GM23338 (cell line): Measurements from ENCODE around the gene FAXC. TPM values are rescaled to one million over a fixed set of nuclear protein-coding genes. Genes with fewer than 3 reads are reported as not detected.

Experiments
- ATAC-seq: fragments of 200-7000 bp; cut with Tn5 transposase; 3 replicates; pipeline ENCODE4 v1.9.1; 2020
- DNase-seq: peaks from one replicate; pipeline ENCODE4 v3.0.0-alpha.2; 2015; ENCODE audit warnings: low spot score
- H2AFZ ChIP-seq: fragments of 200-600 bp; sonication (generic); 2 replicates; pipeline ENCODE4 v1.8.0; 2016; ENCODE audit warnings: antibody characterized with exemption, mild to moderate bottlenecking, moderate library complexity
- H3F3A ChIP-seq: fragments of 200-600 bp; sonication (generic); replicated peaks from 2 replicates; pipeline ENCODE4 v1.8.0; 2017; ENCODE audit warnings: antibody characterized with exemption, mixed run types, low read depth
- H3K27ac ChIP-seq: fragments of 200-600 bp; sonication (generic); 2 replicates; pipeline ENCODE4 v1.6.1; 2016; ENCODE audit warnings: low read depth
- H3K27me3 ChIP-seq: fragments of 200-600 bp; sonication (generic); 2 replicates; pipeline ENCODE4 v1.8.0; 2016; ENCODE audit warnings: mild to moderate bottlenecking, mixed run types, moderate library complexity; ENCODE audit not compliant: insufficient read depth
- H3K36me3 ChIP-seq: fragments of 200-600 bp; sonication (generic); 2 replicates; pipeline ENCODE4 v1.8.0; 2016; ENCODE audit warnings: mild to moderate bottlenecking; ENCODE audit not compliant: insufficient read depth
- H3K4me1 ChIP-seq: fragments of 200-600 bp; sonication (generic); 2 replicates; pipeline ENCODE4 v1.8.0; 2016; ENCODE audit warnings: mild to moderate bottlenecking, moderate library complexity; ENCODE audit not compliant: insufficient read depth
- H3K4me2 ChIP-seq: fragments of 200-600 bp; sonication (generic); 2 replicates; pipeline ENCODE4 v1.7.1; 2017; ENCODE audit warnings: mixed run types
- H3K4me3 ChIP-seq: fragments of 200-600 bp; sonication (generic); 2 replicates; pipeline ENCODE4 v1.6.1; 2016; ENCODE audit warnings: mixed run types
- H3K79me2 ChIP-seq: fragments of 200-600 bp; sonication (generic); replicated peaks from 2 replicates; pipeline ENCODE4 v1.8.0; 2017; ENCODE audit warnings: mild to moderate bottlenecking; ENCODE audit not compliant: insufficient read depth
- H3K9me2 ChIP-seq: fragments of 200-600 bp; sonication (generic); 2 replicates; pipeline ENCODE4 v1.8.0; 2017; ENCODE audit not compliant: insufficient read depth
- H4K20me1 ChIP-seq: fragments of 200-600 bp; sonication (generic); replicated peaks from 2 replicates; pipeline ENCODE4 v1.8.0; 2017; ENCODE audit warnings: mild to moderate bottlenecking; ENCODE audit not compliant: insufficient read depth
- H3K27ac Mint-ChIP-seq: 2 replicates; pipeline ENCODE4 v1.8.0; 2020; ENCODE audit warnings: inconsistent platforms, mild to moderate bottlenecking, moderate library complexity, mixed read lengths
- H3K27me3 Mint-ChIP-seq: 3 replicates; pipeline ENCODE4 v1.8.0; 2022; ENCODE audit warnings: low read depth, mild to moderate bottlenecking, moderate library complexity, mixed read lengths, inconsistent platforms; ENCODE audit not compliant: insufficient read depth, poor library complexity
- H3K36me3 Mint-ChIP-seq: 3 replicates; pipeline ENCODE4 v1.8.0; 2021; ENCODE audit warnings: low read depth, mild to moderate bottlenecking, inconsistent platforms, moderate library complexity, mixed read lengths
- H3K4me1 Mint-ChIP-seq: 3 replicates; pipeline ENCODE4 v1.8.0; 2020; ENCODE audit warnings: mild to moderate bottlenecking, inconsistent platforms, mixed read lengths
- H3K4me3 Mint-ChIP-seq: 3 replicates; pipeline ENCODE4 v1.8.0; 2021; ENCODE audit warnings: moderate library complexity, mild to moderate bottlenecking, inconsistent platforms, mixed read lengths
- H3K9me3 Mint-ChIP-seq: 3 replicates; pipeline ENCODE4 v1.8.0; 2020; ENCODE audit warnings: moderate library complexity, mild to moderate bottlenecking, inconsistent platforms, mixed read lengths
- CREB1 ChIP-seq: fragments of 250-450 bp; sonication (Bioruptor Pico); IDR thresholded peaks from 2 replicates; pipeline ENCODE4 v1.5.0; 2020; ENCODE audit warnings: low read depth, mild to moderate bottlenecking, moderate library complexity
- EZH2 ChIP-seq: fragments of 200-600 bp; sonication (generic); IDR thresholded peaks from one replicate; pipeline ENCODE4 v1.8.0; 2017; ENCODE audit warnings: antibody characterized with exemption, mild to moderate bottlenecking, low read depth; ENCODE audit not compliant: unreplicated experiment
- EZH2phosphoT487 ChIP-seq: fragments of 200-600 bp; sonication (generic); IDR thresholded peaks from one replicate; pipeline ENCODE4 v1.8.1; 2018; ENCODE audit warnings: antibody characterized with exemption; ENCODE audit not compliant: unreplicated experiment
- JUNB ChIP-seq: IDR thresholded peaks from one replicate; pipeline ENCODE4 v1.6.1; 2016; ENCODE audit warnings: antibody characterized with exemption; ENCODE audit not compliant: unreplicated experiment
- NANOG ChIP-seq: IDR thresholded peaks from 2 replicates; pipeline ENCODE4 v1.6.1; 2016; ENCODE audit warnings: antibody characterized with exemption, borderline replicate concordance
- POLR2AphosphoS5 ChIP-seq: IDR thresholded peaks from 2 replicates; pipeline ENCODE4 v1.6.1; 2016; ENCODE audit warnings: antibody characterized with exemption, low read depth
- STAT1 ChIP-seq: IDR thresholded peaks from one replicate; pipeline ENCODE4 v1.6.1; 2016; ENCODE audit warnings: antibody characterized with exemption; ENCODE audit not compliant: unreplicated experiment
- ZNF114 ChIP-seq: fragments of 250-450 bp; sonication (Bioruptor Pico); IDR thresholded peaks from 2 replicates; pipeline ENCODE4 v1.5.0; 2020; ENCODE audit warnings: mild to moderate bottlenecking, moderate library complexity
- ZNF331 ChIP-seq: fragments of 250-450 bp; sonication (Bioruptor Pico); IDR thresholded peaks from 2 replicates; pipeline ENCODE4 v1.5.0; 2020; ENCODE audit warnings: low read depth, mild to moderate bottlenecking, moderate library complexity
- polyA plus RNA-seq: library from polyadenylated mRNA; unstranded; fragments of >200 nt; fragmentation: Nextera tagmentation; extraction: Ambion mirVana; gene quantifications from 2 replicates; pipeline ENCODE4 v1.2.1, GENCODE V29; 2016
- total RNA-seq: library from RNA; depleted of rRNA; stranded (reverse); fragments of >200 nt; shearing (Covaris generic); gene quantifications from 2 replicates; pipeline ENCODE4 v1.2.3, GENCODE V29; 2014
- TF ChIP-seq, protein P1 (sequence below): fragments of 250-450 bp; sonication (Bioruptor Pico); IDR thresholded peaks from 2 replicates; pipeline ENCODE4 v1.5.0; 2020; ENCODE audit warnings: mild to moderate bottlenecking, moderate library complexity
- TF ChIP-seq, protein P2 (sequence below), 2 experiments: fragments of 200-600 bp in 1 of 2; sonication (generic) in 1 of 2; conservative IDR thresholded peaks; 2 replicates each; pipeline versions ENCODE4 v1.5.1 to v1.6.1; 2016 to 2017; ENCODE audit warnings: antibody characterized with exemption in 2 of 2, low read depth in 2 of 2, mild to moderate bottlenecking in 2 of 2, moderate library complexity in 1 of 2
- TF ChIP-seq, protein P3 (sequence below): IDR thresholded peaks from one replicate; pipeline ENCODE4 v1.6.1; 2018; ENCODE audit warnings: antibody characterized with exemption; ENCODE audit not compliant: unreplicated experiment
- TF ChIP-seq, protein P4 (sequence below): IDR thresholded peaks from 2 replicates; pipeline ENCODE4 v1.6.1; 2016; ENCODE audit warnings: antibody characterized with exemption

FAXC gene
- total and polyA plus RNA-seq, 2 experiments from 2014 or later = 10.5 to 15.2 TPM

GRCh38 chr6:99384507-99384906 is 35.0 kb upstream of the FAXC start:
- no peaks in the 10 kb centered on the region for H3K36me3 ChIP-seq
- Mint-ChIP-seq H3K27ac (no peak overlapping the region; the same call in 1 of the 2 replicates), H3K36me3 (no peaks in the 10 kb centered on the region), H3K4me1 (no peaks in the 10 kb centered on the region), H3K27me3 (no peaks in the 10 kb centered on the region), H3K4me3 (no peak overlapping the region), H3K9me3 (no peaks in the 10 kb centered on the region)
- ATAC-seq = no peak
- H3K27ac ChIP-seq = no peak overlapping the region
- no peaks in the 10 kb centered on the region for H3F3A ChIP-seq
- TF ChIP-seq, protein P1, sequence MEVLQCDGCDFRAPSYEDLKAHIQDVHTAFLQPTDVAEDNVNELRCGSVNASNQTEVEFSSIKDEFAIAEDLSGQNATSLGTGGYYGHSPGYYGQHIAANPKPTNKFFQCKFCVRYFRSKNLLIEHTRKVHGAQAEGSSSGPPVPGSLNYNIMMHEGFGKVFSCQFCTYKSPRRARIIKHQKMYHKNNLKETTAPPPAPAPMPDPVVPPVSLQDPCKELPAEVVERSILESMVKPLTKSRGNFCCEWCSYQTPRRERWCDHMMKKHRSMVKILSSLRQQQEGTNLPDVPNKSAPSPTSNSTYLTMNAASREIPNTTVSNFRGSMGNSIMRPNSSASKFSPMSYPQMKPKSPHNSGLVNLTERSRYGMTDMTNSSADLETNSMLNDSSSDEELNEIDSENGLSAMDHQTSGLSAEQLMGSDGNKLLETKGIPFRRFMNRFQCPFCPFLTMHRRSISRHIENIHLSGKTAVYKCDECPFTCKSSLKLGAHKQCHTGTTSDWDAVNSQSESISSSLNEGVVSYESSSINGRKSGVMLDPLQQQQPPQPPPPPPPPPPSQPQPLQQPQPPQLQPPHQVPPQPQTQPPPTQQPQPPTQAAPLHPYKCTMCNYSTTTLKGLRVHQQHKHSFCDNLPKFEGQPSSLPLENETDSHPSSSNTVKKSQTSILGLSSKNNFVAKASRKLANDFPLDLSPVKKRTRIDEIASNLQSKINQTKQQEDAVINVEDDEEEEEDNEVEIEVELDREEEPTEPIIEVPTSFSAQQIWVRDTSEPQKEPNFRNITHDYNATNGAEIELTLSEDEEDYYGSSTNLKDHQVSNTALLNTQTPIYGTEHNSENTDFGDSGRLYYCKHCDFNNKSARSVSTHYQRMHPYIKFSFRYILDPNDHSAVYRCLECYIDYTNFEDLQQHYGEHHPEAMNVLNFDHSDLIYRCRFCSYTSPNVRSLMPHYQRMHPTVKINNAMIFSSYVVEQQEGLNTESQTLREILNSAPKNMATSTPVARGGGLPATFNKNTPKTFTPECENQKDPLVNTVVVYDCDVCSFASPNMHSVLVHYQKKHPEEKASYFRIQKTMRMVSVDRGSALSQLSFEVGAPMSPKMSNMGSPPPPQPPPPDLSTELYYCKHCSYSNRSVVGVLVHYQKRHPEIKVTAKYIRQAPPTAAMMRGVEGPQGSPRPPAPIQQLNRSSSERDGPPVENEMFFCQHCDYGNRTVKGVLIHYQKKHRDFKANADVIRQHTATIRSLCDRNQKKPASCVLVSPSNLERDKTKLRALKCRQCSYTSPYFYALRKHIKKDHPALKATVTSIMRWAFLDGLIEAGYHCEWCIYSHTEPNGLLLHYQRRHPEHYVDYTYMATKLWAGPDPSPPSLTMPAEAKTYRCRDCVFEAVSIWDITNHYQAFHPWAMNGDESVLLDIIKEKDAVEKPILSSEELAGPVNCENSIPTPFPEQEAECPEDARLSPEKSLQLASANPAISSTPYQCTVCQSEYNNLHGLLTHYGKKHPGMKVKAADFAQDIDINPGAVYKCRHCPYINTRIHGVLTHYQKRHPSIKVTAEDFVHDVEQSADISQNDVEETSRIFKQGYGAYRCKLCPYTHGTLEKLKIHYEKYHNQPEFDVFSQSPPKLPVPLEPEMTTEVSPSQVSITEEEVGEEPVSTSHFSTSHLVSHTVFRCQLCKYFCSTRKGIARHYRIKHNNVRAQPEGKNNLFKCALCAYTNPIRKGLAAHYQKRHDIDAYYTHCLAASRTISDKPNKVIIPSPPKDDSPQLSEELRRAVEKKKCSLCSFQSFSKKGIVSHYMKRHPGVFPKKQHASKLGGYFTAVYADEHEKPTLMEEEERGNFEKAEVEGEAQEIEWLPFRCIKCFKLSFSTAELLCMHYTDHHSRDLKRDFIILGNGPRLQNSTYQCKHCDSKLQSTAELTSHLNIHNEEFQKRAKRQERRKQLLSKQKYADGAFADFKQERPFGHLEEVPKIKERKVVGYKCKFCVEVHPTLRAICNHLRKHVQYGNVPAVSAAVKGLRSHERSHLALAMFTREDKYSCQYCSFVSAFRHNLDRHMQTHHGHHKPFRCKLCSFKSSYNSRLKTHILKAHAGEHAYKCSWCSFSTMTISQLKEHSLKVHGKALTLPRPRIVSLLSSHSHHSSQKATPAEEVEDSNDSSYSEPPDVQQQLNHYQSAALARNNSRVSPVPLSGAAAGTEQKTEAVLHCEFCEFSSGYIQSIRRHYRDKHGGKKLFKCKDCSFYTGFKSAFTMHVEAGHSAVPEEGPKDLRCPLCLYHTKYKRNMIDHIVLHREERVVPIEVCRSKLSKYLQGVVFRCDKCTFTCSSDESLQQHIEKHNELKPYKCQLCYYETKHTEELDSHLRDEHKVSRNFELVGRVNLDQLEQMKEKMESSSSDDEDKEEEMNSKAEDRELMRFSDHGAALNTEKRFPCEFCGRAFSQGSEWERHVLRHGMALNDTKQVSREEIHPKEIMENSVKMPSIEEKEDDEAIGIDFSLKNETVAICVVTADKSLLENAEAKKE (CRISPR knock-in tag) = no peak
- TF ChIP-seq, protein P2, sequence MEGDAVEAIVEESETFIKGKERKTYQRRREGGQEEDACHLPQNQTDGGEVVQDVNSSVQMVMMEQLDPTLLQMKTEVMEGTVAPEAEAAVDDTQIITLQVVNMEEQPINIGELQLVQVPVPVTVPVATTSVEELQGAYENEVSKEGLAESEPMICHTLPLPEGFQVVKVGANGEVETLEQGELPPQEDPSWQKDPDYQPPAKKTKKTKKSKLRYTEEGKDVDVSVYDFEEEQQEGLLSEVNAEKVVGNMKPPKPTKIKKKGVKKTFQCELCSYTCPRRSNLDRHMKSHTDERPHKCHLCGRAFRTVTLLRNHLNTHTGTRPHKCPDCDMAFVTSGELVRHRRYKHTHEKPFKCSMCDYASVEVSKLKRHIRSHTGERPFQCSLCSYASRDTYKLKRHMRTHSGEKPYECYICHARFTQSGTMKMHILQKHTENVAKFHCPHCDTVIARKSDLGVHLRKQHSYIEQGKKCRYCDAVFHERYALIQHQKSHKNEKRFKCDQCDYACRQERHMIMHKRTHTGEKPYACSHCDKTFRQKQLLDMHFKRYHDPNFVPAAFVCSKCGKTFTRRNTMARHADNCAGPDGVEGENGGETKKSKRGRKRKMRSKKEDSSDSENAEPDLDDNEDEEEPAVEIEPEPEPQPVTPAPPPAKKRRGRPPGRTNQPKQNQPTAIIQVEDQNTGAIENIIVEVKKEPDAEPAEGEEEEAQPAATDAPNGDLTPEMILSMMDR (conservative IDR thresholded peaks at IDR 0.05; ENCODE audit: low read depth in 2 of 2) = no peak
- TF ChIP-seq EZH2 = no peak
- TF ChIP-seq, protein P3, sequence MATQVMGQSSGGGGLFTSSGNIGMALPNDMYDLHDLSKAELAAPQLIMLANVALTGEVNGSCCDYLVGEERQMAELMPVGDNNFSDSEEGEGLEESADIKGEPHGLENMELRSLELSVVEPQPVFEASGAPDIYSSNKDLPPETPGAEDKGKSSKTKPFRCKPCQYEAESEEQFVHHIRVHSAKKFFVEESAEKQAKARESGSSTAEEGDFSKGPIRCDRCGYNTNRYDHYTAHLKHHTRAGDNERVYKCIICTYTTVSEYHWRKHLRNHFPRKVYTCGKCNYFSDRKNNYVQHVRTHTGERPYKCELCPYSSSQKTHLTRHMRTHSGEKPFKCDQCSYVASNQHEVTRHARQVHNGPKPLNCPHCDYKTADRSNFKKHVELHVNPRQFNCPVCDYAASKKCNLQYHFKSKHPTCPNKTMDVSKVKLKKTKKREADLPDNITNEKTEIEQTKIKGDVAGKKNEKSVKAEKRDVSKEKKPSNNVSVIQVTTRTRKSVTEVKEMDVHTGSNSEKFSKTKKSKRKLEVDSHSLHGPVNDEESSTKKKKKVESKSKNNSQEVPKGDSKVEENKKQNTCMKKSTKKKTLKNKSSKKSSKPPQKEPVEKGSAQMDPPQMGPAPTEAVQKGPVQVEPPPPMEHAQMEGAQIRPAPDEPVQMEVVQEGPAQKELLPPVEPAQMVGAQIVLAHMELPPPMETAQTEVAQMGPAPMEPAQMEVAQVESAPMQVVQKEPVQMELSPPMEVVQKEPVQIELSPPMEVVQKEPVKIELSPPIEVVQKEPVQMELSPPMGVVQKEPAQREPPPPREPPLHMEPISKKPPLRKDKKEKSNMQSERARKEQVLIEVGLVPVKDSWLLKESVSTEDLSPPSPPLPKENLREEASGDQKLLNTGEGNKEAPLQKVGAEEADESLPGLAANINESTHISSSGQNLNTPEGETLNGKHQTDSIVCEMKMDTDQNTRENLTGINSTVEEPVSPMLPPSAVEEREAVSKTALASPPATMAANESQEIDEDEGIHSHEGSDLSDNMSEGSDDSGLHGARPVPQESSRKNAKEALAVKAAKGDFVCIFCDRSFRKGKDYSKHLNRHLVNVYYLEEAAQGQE = no peak
- no peak for TF ChIP-seq EZH2phosphoT487
- TF ChIP-seq ZNF114 = no peak
- TF ChIP-seq NANOG = no peak
- no peak for TF ChIP-seq CREB1 (CRISPR knock-in tag)
- no peak for TF ChIP-seq JUNB
- TF ChIP-seq, protein P4, sequence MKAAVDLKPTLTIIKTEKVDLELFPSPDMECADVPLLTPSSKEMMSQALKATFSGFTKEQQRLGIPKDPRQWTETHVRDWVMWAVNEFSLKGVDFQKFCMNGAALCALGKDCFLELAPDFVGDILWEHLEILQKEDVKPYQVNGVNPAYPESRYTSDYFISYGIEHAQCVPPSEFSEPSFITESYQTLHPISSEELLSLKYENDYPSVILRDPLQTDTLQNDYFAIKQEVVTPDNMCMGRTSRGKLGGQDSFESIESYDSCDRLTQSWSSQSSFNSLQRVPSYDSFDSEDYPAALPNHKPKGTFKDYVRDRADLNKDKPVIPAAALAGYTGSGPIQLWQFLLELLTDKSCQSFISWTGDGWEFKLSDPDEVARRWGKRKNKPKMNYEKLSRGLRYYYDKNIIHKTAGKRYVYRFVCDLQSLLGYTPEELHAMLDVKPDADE = no peak
- TF ChIP-seq STAT1 = no peak
- TF ChIP-seq ZNF331 (CRISPR knock-in tag) = no peak
- TF ChIP-seq POLR2AphosphoS5 = no peak
- H3K9me2 ChIP-seq = no peaks in the 10 kb centered on the region
- no peaks in the 10 kb centered on the region for H3K4me1 ChIP-seq
- H3K4me2 ChIP-seq = no peak overlapping the region
- H3K4me3 ChIP-seq = no peak overlapping the region
- H3K27me3 ChIP-seq = no peaks in the 10 kb centered on the region
- no peak for DNase-seq
- no peaks in the 10 kb centered on the region for H4K20me1 ChIP-seq
- no peak overlapping the region for H2AFZ ChIP-seq
- peaks cover 22% of the 10 kb centered on the region for H3K79me2 ChIP-seq
